HG02678 (cell line): Measurements from ENCODE around the gene PFDN6.
A peak's percentile ranks its signal among the peaks of the same experiment; 100 is the strongest.
"Not testable (repeated sequence)": the region's sequence is repeated elsewhere in the genome, so short reads cannot be mapped to it uniquely, and the experiment has no call there.

ENCODE experiments used
- ATAC-seq: cut with Tn5 transposase; IDR thresholded peaks from one replicate; pipeline ENCODE4 v1.9.1; 2021; ENCODE audit warnings: mild to moderate bottlenecking, moderate library complexity; ENCODE audit not compliant: unreplicated experiment

Gene PFDN6

GRCh38 chr6:33273129-33273923, 16.1 kb upstream of the PFDN6 start:
- ATAC-seq: no peak

GRCh38 chr6:33273924-33274902, 15.2 kb upstream of the PFDN6 start:
- ATAC-seq: no peak

GRCh38 chr6:33275795-33276580, 13.4 kb upstream of the PFDN6 start:
- ATAC-seq: not testable (repeated sequence)

- no peak for ATAC-seq
These were observed 12.9 kb upstream of the PFDN6 start for GRCh38 chr6:33276581-33276863.

GRCh38 chr6:33276864-33277662, 12.3 kb upstream of the PFDN6 start, which contains the start of gene B3GALT4:
Gene B3GALT4, plus strand, starts transcription at chr6:33277123. Its CDS starts 297 bp downstream, at chr6:33277420.
- peak; percentile 69 for ATAC-seq

GRCh38 chr6:33277663-33278391, 11.6 kb upstream of the PFDN6 start:
- ATAC-seq: no peak

GRCh38 chr6:33278392-33278741, 11.0 kb upstream of the PFDN6 start:
- no peak for ATAC-seq

GRCh38 chr6:33278810-33279209, 10.6 kb upstream of the PFDN6 start:
- no peak for ATAC-seq

- ATAC-seq: no peak
These were observed 10.1 kb upstream of the PFDN6 start for GRCh38 chr6:33279257-33279695.

- ATAC-seq: no peak
These were observed 9.4 kb upstream of the PFDN6 start for GRCh38 chr6:33279971-33280511.

GRCh38 chr6:33280539-33280938, 8.9 kb upstream of the PFDN6 start:
- no peak for ATAC-seq

- ATAC-seq: not testable (repeated sequence)
These were observed 4.2 kb upstream of the PFDN6 start for GRCh38 chr6:33285214-33285613.

GRCh38 chr6:33286946-33287914, 2.2 kb upstream of the PFDN6 start:
- no peak for ATAC-seq

- no peak for ATAC-seq
These were observed 1.1 kb upstream of the PFDN6 start for GRCh38 chr6:33288141-33288920.

GRCh38 chr6:33289784-33290315, 449 bp downstream of the PFDN6 start:
- no peak for ATAC-seq

- ATAC-seq: no peak
These were observed 1.1 kb downstream of the PFDN6 start for GRCh38 chr6:33290459-33290858.

- no peak for ATAC-seq
These were observed 3.7 kb downstream of the PFDN6 start for GRCh38 chr6:33292996-33293682.
